CD4-positive, alpha-beta T cell treated with Interleukin-17A for 4 hours (primary cell): ENCODE results near the gene AGBL4.
"Not testable (repeated sequence)": the region's sequence is repeated elsewhere in the genome, so short reads cannot be mapped to it uniquely, and the experiment has no call there.

ENCODE experiments used
- DNase-seq: peaks from one replicate; pipeline ENCODE4 v3.0.0-alpha.2; 2020; ENCODE audit warnings: mixed read lengths

AGBL4 gene

DNA sequence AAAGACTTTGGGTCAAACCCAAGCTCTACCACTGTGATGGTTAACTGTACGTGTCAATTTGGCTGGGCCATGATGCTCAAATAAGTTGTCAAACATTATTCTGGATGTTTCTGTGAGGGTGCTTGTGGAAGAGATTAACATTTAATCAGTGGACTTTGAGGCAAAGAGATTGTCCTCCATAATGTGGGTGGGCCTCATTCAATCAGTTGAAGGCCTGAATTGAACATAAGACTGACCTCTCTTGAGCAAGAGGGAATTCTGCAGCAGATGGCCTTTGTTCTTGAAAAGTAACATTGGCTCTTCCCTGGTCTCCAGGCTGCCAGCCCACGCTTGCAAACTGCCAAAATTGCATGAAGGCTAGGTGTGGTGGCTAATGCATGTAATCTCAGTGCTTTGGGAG lies 1457.3 kb downstream of the AGBL4 start:
- no peak for DNase-seq

DNA sequence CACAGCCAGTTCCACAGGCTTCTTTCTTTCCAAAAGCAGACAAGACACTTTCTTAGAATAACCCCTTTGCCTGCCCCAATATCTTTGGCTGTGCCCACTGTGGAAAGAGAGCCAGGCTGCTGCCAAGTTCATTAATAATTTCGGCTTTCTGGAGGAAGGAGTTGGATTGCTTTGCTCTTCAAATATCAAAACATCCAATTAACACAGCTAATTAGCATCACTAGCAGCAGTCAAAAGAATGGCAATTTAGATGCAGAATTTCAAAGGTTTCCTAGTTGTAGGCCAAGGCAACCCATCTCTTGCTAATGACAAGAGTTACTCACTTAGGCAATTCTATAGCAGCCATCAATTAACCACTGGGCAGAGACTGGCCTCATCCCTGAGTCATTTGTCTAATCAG lies 1460.7 kb downstream of the AGBL4 start:
- DNase-seq, result no peak

DNA sequence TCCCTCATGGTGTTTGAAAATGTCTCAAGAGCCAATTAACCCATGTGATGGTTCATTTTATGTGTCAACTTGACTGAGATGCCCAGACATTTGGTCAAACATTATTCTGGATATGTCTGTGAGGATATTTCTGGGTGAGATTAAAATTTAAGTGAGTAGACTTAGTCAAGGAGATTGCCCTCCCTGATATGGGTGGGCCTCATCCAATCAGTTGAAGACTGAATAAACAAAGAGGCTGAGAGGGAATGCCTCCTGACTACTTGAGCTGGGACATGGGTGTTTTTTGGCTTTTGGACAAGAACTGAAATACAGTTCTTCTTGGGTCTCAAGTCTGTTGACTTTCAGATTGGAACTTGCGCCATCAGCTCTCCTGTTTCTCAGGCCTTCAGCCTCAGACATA lies 1462.3 kb downstream of the AGBL4 start:
- DNase-seq, result no peak

DNA sequence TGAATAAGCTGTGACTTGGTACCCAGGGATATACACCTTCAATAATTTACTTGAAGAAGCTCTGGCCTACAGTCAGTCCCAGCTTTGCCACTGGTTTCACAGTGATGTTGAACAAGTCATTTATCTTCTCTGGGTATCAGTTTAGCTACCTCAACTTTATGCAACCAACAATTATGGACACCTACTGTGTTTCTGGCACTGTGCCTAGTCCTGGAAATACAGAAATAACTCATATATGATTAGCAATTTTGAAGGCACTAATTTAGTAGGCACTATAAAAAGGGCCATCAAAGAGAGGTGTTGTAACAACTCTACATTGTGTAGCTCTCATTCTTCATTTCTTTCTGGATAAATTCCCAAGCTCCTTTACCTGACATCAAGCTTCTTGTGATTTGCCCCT lies 1463.2 kb downstream of the AGBL4 start:
- DNase-seq, result no peak

DNA sequence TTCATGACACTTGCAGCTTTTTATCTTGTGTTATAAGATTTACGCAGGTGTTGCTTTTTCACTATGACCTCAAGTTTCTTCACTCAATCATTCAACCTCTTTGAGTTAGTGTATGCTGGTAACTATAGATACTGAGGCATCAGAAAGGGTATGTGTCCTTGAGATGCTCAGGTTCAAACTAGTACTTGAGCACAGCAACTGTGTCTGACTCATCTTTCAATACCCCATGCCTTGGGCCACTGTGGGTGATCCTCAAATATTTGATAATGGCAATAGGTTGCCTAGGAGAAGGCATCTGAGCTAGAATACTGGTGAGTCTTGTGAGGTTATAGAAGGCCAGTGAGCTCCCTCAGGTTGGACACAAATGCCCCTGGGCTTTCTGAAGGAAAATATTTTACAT lies 1463.6 kb downstream of the AGBL4 start:
- no peak for DNase-seq

DNA sequence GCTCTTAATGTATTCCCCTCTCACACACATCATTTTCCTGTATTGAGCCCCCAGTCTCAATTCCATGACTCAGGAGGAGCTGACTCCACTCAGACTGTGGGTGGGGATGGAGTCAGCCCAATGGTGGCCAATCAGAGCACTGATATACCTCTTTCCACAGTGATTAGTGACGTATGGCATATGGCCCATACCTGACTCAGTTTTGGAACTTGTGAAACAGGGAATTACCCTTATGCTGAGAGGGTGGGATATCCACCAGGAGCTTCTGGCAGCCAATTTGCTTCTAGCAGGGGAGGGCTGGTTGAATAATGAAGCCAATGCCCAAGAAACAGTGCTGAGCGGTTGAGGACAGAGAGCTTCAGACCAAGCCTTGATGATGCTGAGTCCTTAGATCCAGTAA lies 1465.4 kb downstream of the AGBL4 start:
- DNase-seq, result no peak

DNA sequence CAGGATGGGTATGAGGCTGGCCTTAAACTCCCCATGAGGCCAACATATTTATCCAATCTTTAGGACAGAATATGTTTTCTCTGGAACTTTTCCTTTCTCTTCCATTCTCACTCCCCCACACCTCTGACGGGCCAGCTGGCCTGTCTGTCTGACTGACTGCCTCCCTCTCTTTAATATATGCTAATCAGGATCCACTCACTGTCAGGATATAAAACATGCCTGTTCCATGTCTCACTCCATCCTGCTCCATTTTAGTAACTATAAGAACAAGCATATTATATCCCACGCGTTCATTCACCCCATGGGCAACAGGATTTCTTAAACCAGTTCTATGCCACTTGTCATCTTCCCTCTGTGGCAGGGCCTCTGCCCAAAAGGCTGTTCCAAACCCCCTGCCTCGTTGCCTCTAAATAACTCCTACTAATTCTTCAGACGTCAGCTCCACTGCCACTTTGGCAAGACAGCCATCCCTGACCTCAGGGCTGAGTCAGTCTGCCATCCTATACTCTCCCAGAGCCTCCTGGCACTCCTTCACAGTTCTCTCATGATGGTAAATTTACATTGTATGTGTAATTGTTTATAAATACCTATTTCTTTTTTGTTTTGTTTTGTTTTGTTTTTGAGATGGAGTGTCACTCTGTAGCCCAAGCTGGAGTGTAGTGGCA lies 1467.4 kb downstream of the AGBL4 start:
- DNase-seq, result no peak

DNA sequence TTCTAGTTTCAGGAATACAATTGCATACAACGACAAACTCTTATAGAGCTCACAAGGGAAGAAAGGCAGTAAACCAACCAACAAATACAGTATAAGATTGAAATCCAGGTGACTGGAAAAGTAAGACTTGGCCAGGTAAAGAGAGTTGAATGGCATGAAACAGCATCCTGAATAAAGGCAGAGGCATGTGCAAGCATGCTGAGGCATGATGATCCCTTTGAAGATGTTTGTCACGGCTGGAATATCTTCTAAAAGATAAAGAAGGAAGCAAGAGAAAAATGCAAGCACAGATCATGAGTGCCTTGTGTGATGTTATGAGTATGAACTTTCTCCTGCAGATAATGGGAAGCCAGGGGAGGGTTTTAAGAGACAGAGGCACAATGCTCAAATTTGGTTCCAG lies 1468.5 kb downstream of the AGBL4 start:
- DNase-seq, result no peak

DNA sequence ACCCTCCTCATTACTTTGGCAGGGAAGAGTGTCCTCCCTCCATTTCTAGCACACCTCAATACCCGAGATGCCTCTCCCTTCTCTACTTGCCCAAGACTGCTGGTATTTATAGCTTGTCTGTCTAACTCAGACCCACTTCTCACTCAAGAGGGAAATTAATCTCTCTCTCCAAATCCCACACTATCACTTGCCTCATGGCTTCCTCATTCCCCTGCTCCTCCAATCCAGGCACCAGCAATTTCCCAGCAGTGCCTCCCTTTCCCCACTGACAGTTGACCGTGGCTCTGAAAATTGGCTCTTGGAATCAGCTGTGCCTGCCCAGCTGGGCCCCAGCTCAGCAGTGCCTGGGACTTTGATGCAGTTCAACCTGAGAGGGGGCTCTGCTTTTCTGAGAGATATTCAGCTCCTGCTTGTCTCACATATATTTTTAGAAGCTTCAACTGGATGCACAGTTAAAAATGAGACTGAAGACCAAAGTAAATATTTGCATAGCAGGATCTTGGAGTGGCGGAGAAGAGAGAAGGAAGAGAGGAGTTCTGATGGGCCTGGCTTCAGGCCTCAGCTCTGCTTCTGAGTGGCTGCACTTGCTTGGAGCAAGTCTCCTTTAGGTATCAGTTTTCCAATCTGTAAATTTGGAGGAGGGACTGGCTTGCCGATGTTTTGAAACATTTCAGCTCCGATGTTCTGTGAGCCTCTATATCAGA lies 1470.7 kb downstream of the AGBL4 start:
- DNase-seq, result no peak

DNA sequence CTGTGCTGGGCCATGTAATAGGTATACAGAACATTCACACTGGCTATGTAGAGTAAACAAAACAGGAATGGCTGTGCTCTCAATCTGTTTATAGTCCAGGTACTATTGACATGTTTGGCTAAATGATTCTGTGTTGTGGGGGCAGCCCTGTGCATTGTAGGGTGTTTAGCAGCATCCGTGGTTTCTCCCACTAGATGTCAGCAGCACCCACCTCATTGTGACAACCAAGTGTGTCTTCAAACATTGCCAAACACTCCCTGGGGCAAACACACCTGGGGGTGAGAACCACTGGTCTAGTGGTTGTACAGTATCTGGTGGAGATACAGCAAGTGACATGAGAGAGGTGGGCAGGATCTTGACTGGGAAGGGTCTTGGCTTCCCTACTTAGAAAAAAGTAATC lies 1471.3 kb downstream of the AGBL4 start:
- no peak for DNase-seq

DNA sequence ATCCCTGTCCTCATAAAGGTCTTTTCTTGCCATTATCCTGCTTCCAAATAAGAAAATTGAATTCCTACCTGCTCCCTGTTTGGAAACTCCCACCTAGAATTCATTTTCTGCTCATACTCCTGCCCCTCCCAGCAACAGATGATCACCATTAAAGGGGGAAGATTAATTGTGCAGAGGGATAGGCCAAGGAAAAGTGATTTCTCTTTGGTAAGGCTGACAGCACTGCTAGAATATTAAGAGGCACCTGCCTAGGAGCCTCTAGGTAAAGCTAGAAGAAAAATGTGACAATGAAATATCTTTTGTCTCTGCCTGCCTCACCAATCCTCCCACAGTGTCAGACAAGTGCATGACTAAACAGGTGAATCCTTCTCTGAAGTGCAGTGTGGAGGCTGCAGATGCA lies 1474.8 kb downstream of the AGBL4 start:
- DNase-seq, result no peak

DNA sequence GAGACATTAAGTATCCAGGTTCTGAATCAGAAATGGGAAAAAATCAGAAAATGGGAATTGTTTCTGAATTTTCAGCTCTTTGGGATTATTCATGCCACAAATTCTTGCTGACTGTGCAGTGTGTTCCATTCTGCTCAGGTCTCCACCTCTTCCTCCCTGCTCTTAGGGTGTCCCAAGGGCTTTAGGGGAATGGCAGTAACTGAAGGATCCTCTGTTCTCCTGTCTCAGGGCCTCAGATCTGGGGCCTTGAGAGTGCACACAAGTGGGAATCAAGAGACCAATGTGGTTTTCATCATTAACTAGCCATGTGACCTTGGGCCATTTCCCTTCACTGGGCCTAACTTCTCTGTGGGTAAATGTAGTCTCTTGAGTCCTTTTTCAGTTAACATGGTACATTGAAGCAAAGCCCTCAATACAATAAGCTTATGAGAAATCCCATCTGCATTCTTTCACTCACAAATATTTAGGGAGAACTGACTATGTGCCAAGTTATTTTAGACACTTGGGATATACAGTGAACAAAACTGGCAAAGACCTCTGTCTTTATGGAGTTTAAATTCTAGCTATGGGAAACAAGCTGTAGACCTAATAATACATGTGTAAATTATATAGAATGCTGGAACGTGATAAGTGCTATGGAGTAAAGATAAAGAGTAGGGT lies 1476.1 kb downstream of the AGBL4 start:
- no peak for DNase-seq

DNA sequence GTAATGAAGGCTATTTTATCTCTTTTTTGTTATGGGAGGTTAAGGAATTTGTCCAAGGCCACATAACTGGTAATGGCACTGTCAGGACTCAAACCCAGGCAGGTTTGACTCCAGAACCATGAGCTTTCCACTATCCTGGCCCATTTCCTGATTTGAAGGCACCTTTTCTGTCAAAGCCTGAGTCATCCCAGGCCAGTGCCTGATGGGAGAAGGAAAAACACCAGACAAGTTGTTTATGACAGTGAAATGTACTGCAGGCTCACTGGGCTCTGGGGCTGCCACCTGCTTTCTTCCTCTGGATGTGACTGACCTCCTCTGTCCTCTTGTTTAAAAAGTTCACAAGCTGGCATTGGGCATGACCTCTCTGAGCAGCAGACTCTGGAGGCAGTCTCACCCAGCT lies 1479.9 kb downstream of the AGBL4 start:
- no peak for DNase-seq

DNA sequence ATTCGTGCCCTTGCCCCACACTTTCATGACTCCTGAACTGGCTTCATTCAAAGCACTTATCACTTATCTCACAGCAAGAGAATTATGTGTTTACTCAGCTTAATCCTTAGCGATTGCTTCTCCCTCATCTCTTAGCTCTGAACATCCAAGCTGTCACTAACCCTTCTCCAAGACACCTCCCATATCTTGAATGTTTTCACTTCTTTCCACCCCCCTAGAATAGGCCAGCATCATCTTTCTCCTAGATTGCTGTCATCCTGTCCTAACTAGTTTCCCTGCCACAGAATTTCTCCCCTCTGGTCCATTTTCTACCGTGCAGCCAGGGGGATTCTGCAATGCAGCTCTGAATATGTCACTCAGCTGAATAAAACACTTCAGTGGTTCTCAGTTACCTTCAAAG lies 1483.2 kb downstream of the AGBL4 start:
- no peak for DNase-seq

DNA sequence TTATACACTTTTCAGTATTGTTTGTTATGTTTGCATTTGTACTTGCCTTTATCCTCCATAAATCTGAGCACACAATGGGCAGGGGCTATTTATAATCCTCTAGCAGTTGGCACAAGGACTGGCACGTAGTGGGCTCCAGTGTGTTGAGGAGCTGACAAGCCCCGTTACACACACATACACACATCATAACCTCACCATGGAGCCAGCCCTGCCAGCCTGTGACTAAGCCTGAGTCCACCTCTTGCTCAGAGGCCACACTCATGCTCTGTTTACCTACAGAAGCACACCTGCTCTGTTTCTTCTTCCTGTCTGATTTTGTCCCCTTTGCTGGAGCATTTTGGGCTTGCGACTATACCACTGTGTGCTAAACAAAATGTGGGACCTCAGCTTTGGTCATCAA lies 1487.3 kb downstream of the AGBL4 start:
- DNase-seq, result no peak

DNA sequence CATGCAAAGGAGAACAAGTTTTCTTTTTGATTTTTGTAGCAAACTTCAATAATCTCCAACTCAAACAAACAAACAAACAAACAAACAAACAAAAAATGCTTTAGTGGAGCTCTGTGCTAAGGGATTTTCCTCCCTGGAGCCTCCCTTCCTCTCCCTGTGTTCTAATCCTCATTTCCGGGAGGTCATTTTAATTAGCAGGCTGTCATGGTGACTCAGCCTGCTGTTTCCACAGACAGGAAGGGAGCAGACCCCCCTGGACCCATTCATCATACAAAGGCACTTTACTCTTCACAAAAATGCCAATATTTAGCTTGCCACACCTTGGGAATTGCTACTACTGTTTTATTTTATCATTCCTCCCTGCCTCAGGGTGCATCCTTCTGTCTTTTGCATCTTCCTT lies 1490.8 kb downstream of the AGBL4 start:
- DNase-seq, result no peak

DNA sequence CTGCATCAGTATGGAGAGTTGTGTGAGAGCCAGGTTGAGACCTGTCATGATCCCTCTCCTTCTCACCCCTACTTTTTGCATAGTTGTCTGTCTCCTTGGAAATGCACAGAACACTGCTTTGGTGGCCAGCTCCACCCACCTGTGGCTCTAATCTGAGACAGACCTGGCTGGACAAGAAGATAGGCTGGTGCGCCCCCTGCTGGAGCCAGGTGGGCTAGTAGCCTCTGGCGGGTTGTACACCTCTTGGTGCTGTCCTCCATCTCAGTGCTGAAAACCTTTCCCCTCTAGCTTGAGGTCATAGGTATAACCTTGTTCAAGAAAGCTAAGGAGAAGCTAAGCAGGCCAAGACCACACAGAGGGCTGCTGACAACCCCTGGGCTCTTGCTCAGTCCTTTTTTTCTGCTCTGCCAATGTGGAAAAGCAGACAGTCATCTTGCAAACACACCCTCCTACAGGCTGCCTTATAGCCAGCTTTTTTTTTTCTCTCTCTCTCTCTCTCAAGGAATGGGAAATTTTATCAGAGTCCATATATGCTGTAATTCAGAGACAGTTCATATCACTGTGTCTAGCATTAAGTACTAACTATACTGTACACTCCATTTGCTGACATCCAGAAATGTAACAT lies 1492.9 kb downstream of the AGBL4 start:
- DNase-seq, result peak; percentile 14

DNA sequence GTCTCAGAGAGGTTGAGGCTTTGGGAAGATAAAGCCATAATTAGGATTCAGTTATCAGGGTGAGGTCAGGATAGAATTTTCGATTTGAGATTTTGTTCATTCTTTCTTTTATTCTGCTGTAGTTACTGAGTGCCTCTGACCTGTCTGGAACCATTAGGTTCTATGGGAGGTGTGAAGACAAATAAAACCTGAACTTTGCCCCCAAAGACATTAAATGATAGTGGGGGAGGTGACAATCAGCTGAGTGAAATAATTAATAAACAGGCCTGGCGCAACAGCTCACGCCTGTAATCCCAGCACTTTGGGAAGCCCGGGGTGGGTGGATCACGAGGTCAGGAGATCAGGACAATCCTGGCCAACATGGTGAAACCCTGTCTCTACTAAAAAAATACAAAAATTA lies 1496.7 kb downstream of the AGBL4 start:
- DNase-seq, result no peak

DNA sequence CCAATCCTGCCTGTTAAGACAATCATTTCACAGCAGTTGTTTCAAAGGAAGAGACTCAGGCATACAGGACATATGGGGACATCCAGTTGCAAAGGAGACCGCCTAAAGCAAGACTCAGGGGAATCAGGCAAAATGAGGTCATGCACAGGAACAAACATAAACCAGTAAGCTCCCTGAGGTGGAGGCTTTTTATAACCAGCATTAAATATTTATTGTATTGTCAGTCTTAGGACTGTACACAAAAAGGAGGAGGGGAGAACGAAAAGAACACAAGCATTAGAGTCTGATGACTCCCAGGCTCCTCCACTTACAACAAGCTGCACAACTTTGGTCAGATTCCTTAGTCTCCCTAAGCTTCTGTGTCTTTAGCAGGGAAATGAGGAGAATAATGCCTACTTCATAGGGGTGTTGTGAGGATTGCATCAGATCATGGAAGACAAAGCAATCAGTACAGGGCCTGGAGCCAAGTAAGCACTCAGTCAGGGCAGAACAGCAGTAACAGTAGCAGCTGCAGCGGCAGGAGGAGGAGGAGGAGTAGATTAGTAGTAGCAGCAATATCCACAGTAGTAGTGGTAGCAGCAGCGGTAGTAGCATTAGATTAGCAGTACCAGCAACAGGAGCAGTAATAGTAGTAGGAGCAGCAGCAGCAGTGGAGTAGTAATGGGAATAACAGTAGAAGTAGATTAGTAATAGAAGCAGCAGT lies 1497.6 kb downstream of the AGBL4 start:
- DNase-seq, result no peak

DNA sequence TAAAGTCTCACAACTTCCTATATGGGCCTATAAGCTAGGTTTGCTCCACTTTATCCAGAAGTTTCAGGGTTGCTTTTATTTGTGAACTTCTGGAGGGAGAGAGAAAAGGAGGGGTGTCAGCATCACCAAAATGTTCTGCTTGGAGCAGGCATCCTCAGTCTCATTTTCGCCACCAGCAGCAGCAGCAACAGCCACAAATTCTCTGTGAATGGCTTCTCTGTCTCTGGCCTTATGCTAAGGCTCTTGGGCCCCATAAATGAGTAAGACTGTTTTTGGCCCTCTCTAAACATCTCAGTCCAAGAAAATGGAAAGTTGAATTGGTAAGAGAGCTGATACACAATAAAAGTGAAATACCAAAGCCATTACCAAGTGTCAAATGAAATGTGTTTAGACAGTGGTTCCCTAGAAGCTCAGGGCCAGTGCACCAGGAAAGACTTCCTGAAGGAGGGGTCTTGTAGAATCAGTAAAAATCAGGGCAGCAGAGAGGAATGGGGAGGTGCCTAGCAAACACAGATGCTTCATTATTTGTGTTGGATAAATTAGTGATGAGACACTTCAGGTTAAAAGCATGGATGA lies 1498.8 kb downstream of the AGBL4 start:
- DNase-seq, result no peak

DNA sequence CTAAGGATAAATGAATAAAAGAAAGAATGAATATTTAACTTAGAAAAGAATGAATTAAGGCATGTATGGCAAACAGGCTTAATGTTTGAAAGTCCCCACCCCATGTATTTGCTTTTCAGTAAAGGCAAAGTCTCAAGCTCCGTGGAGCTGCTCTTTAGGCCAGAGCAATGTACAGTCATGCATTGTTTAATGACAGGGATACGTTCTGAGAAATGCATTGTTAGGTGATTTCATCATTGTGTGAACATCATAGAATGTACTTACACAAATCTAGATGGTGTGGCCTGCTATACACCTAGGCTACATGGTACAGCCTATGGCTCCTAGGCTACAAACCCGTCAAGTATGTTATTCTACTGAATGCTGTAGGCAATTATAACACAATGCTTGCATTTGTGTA lies 1500.2 kb downstream of the AGBL4 start:
- no peak for DNase-seq

DNA sequence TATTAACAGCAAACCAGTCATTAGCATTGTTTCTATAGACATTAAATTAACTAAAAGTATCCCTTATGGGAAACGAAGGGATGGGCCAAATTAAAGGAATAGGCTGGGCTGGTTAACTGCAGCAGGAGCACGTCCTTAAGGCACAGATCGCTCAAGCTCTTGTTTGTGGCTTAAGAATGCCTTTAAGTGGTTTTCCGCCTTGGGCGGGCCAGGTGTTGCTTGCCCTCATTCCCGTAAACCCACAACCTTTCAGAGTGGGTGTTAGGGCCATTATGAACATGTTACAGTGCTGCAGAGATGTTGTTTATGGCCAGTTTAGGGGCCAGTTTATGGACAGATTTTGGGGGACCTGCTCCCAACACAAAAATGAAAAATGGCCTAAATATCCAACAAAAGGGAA lies 1503.9 kb downstream of the AGBL4 start:
- not testable (repeated sequence) for DNase-seq

DNA sequence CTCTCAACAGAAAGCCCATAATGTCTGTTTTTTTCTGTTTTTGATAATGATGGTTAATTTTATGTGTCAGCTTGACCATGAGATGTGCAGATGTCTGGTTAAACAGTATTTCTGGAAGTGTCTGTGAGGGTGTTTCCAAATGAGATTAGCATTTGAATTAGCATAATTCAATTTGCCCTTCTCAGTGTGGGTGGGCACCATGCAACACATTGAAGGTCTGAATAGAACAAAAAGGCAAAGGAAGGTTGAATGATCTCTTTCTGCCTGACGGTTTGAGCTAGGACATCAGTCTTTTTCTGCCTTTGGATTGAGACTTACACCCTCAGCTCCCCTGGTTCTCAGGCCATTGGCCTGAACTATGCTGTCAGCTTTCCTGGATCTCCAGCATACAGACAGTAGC lies 1516.9 kb downstream of the AGBL4 start:
- DNase-seq, result no peak
